GM12864 (cell line): ENCODE results near the gene ARFGAP2.

ENCODE experiments used
- DNase-seq: peaks from one replicate; pipeline ENCODE4 v3.0.0-alpha.2; 2011; ENCODE audit warnings: low read depth
- H3K4me3 ChIP-seq: 2 replicates; pipeline ENCODE4 v1.5.1; 2011; ENCODE audit warnings: mild to moderate bottlenecking, low read depth, low read length, control low read depth
- TF ChIP-seq, protein P1 (sequence below): IDR thresholded peaks from 2 replicates; pipeline ENCODE4 v1.5.1; 2011; ENCODE audit warnings: low read depth, mild to moderate bottlenecking, moderate library complexity, low read length, control low read depth, inconsistent platforms; ENCODE audit errors: missing control alignments

The ARFGAP2 gene

DNA sequence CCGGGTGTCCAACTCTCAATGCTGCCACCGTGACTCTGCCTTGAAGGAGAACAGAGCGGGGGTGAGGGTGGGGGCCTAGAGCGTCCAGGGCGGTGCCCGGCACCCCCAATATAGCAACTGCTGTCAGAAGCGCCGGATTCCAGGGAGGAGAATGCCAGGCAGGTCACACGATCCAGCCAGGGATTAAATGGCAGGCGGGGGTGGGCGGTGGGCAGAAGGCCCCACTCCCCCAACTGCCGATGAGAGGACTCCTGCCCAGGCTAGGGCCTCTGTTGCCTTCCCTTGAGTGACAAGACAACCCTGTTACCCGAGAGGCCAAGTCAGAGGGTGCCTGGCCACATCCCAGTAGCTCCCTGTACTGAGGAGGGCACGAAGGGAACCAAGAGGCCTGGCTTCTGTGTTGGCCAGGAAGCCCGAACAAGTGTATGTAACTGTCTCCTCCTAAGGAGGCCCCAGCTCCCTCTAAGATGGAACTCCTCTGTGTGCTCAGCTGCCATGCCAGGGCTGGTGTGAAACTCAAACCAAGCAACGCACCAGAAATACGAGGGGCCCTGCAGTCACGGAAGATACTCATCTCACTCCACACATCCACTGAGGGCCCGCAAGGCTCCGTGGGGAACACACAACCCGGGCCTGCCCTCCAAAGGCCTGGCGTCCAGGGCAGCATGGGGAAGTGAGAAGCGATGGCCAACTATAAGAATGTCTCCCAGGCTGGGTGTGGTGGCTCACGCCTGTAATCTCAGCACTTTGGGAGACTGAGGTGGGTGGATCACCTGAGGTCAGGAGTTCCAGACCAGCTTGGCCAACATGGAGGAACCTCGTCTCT, 6.6 kb upstream of the ARFGAP2 start:
- TF ChIP-seq, protein P1, sequence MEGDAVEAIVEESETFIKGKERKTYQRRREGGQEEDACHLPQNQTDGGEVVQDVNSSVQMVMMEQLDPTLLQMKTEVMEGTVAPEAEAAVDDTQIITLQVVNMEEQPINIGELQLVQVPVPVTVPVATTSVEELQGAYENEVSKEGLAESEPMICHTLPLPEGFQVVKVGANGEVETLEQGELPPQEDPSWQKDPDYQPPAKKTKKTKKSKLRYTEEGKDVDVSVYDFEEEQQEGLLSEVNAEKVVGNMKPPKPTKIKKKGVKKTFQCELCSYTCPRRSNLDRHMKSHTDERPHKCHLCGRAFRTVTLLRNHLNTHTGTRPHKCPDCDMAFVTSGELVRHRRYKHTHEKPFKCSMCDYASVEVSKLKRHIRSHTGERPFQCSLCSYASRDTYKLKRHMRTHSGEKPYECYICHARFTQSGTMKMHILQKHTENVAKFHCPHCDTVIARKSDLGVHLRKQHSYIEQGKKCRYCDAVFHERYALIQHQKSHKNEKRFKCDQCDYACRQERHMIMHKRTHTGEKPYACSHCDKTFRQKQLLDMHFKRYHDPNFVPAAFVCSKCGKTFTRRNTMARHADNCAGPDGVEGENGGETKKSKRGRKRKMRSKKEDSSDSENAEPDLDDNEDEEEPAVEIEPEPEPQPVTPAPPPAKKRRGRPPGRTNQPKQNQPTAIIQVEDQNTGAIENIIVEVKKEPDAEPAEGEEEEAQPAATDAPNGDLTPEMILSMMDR, result no peak
- H3K4me3 ChIP-seq, result no peak overlapping the region
- DNase-seq, result no peak

DNA sequence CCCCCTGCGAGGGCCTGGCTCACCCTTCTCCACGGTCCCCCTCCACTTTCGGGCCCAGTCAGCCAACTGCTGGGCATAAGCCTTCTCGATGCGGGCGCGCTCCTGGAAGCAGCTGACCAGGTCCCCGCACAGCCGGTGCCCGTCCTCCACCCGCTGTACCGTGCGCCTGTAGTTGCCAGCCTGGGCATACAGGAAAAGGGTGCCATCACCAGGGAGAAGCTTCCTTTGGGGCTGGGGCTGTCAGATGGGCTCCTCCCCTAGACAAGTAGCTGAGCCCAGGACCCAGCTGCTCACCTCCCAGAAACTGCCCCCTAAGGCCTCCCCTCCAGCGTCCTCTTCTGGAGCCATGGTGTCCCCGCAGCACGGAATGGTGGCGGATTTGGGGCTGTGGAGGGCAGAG, 5.7 kb upstream of the ARFGAP2 start:
- no peak overlapping the region for H3K4me3 ChIP-seq
- no peak for DNase-seq
- TF ChIP-seq, protein P1, result no peak

- TF ChIP-seq, protein P1, result no peak
- DNase-seq, result no peak
- H3K4me3 ChIP-seq, result no peak overlapping the region
Measured at GRCh38 chr11:47181271-47181670, 4.6 kb upstream of the ARFGAP2 start.

GRCh38 chr11:47180006-47180787, 3.5 kb upstream of the ARFGAP2 start:
- no peak for DNase-seq
- no peak overlapping the region for H3K4me3 ChIP-seq
- TF ChIP-seq, protein P1, result no peak

DNA sequence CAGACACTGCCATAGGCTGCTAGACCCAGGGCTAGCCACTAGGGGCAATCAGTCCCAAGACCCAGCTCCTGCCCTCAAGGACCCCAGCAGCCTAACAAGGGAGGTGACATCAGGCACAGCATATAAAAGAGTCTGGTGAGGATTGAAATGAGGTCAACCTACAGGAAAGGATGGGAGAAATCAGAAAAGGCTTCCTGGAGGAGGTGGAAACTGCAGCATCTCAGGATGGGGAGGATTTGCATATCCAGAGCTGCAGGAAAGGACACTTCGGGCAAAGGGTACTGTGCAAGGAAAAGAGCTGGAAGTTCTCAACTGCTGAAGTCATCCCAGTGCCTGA, 2.9 kb upstream of the ARFGAP2 start:
- H3K4me3 ChIP-seq, result no peak overlapping the region
- no peak for DNase-seq
- TF ChIP-seq, protein P1, result peak; percentile 89

DNA sequence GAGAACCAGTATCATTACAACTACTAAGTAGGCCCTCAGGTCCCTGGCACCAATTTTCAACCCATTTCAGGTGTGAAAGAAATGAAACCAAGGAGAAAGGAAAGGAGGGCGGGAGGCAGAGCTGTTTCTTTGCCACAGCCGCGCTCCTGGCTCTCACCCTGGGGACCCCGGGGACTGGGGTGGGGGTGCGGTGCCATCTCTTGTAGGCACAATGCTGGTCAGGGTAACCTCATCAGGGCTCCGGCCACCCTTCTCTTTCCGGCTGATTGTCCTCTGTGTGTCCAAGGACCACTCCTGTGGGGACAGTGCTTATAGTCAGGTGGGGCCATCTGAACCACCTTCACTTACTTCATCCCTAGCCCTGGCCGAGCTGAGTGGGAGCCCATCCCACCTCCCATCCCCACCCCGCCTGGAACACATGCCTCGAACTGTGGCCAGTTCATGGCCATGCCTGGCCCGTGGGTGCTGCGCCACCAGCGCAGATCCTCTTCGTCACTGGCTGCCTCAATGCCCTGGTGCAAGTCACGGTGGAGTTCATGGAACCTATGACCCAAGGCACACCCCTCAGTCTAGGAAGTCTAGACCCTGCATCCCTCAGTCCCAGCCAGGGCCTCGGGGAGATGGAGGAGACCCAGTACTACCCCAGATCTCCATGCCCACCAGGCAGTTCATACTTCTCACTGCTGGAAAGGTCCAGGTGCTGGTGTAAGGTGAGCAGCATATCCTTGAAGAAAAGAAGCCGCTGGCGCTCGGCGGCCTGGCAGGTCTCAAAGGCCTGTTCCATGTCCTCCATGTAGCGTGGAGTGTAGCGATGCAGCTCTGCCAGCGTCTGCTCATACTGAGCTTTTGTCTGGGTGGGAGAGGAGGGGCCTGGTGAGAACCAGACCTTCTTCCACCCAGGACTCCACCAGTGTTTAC, 2.3 kb upstream of the ARFGAP2 start:
- H3K4me3 ChIP-seq, result no peak overlapping the region
- no peak for DNase-seq
- TF ChIP-seq, protein P1, result no peak
